ENCODE data around the gene CCDC124.
"Not testable (repeated sequence)": the region's sequence is repeated elsewhere in the genome, so short reads cannot be mapped to it uniquely, and the experiment has no call there.

CCDC124 gene

GRCh38 chr19:17932485-17933338, at the start of gene CCDC124:
TSS of gene CCDC124 (plus strand) at chr19:17933015. CDS start at chr19:17936421, 3,406 bp downstream.
- DNase-seq (ENCODE audit: low read depth in 2 of 2): peak; percentile 71 to 73

- no peak for DNase-seq (ENCODE audit: low read depth in 2 of 2)
Observed at GRCh38 chr19:17883627-17884410, 49.0 kb upstream of the CCDC124 start.

- no peak for DNase-seq (ENCODE audit: low read depth in 2 of 2)
Observed at GRCh38 chr19:17886515-17886914, 46.3 kb upstream of the CCDC124 start.

- DNase-seq (ENCODE audit: low read depth in 2 of 2): not testable (repeated sequence)
Observed at GRCh38 chr19:17887221-17887620, 45.6 kb upstream of the CCDC124 start.

- no peak for DNase-seq (ENCODE audit: low read depth in 2 of 2)
Observed at GRCh38 chr19:17888260-17888659, 44.6 kb upstream of the CCDC124 start.

- no peak for DNase-seq (ENCODE audit: low read depth in 2 of 2)
Observed at GRCh38 chr19:17889609-17890214, 43.1 kb upstream of the CCDC124 start.

- DNase-seq (ENCODE audit: low read depth in 2 of 2): no peak
Observed at GRCh38 chr19:17893766-17894165, 39.0 kb upstream of the CCDC124 start.

GRCh38 chr19:17902701-17903100, 30.1 kb upstream of the CCDC124 start:
- peak; percentile 9 to 25 for DNase-seq (ENCODE audit: low read depth in 2 of 2)

- no peak for DNase-seq (ENCODE audit: low read depth in 2 of 2)
Observed at GRCh38 chr19:17908244-17908643, 24.6 kb upstream of the CCDC124 start.

- no peak for DNase-seq (ENCODE audit: low read depth in 2 of 2)
Observed at GRCh38 chr19:17909003-17909732, 23.6 kb upstream of the CCDC124 start.

- DNase-seq (ENCODE audit: low read depth in 2 of 2): no peak
Observed at GRCh38 chr19:17910791-17911360, 21.9 kb upstream of the CCDC124 start.

- DNase-seq (ENCODE audit: low read depth in 2 of 2): no peak
Observed at GRCh38 chr19:17915940-17916593, 16.7 kb upstream of the CCDC124 start.

- not testable (repeated sequence) for DNase-seq (ENCODE audit: low read depth in 2 of 2)
Observed at GRCh38 chr19:17918151-17918550, 14.7 kb upstream of the CCDC124 start.

- DNase-seq (ENCODE audit: low read depth in 2 of 2): not testable (repeated sequence)
Observed at GRCh38 chr19:17919122-17919521, 13.7 kb upstream of the CCDC124 start.

GRCh38 chr19:17920527-17920926, 12.3 kb upstream of the CCDC124 start:
- no peak for DNase-seq (ENCODE audit: low read depth in 2 of 2)

GRCh38 chr19:17922138-17922537, 10.7 kb upstream of the CCDC124 start:
- DNase-seq (ENCODE audit: low read depth in 2 of 2): no peak

GRCh38 chr19:17926044-17926443, 6.8 kb upstream of the CCDC124 start:
- DNase-seq (ENCODE audit: low read depth in 2 of 2): no peak

- no peak for DNase-seq (ENCODE audit: low read depth in 2 of 2)
Observed at GRCh38 chr19:17929056-17929455, 3.8 kb upstream of the CCDC124 start.

- DNase-seq (ENCODE audit: low read depth in 2 of 2): no peak
Observed at GRCh38 chr19:17931532-17932191, 1.2 kb upstream of the CCDC124 start.

GRCh38 chr19:17933414-17934129, 757 bp downstream of the CCDC124 start:
- DNase-seq (ENCODE audit: low read depth in 2 of 2): no peak
